OCI-LY7 (cell line): ENCODE results near the gene PARG. TPM values are rescaled to one million over a fixed set of nuclear protein-coding genes. Genes with fewer than 3 reads are reported as not detected.

ENCODE experiments used
- BruUV-seq: library from RNA; stranded (reverse); fragments of 400-500 nt; replicated peaks from 2 replicates; lab custom pipeline; 2021; lab: Mats Ljungman, UMichigan
- CTCF ChIA-PET: fragments of 300-600 bp; sonication (Branson Sonifier 250); formaldehyde crosslinking; loops from one replicate; lab custom pipeline; 2022; ENCODE audit warnings: antibody characterized with exemption; ENCODE audit not compliant: unreplicated experiment; lab: Charles Lee
- POLR2A ChIA-PET: fragments of 300-600 bp; sonication (Branson Sonifier 250); formaldehyde crosslinking; loops from one replicate; lab custom pipeline; 2022; ENCODE audit warnings: antibody characterized with exemption; lab: Charles Lee
- DNase-seq: peaks from one replicate; pipeline ENCODE4 v3.0.0-alpha.2; 2015; ENCODE audit warnings: low spot score
- H2AFZ ChIP-seq: fragments of 200-600 bp; sonication (generic), shearing (Covaris generic); 2 replicates; pipeline ENCODE4 v1.6.1; 2014; ENCODE audit warnings: mild to moderate bottlenecking, antibody characterized with exemption, low read length, moderate library complexity
- H3K27ac ChIP-seq: fragments of 200-600 bp; sonication (generic); 2 replicates; pipeline ENCODE4 v1.5.1; 2014; ENCODE audit warnings: mixed run types, low read depth, mild to moderate bottlenecking, moderate library complexity, low read length, inconsistent platforms; ENCODE audit not compliant: poor library complexity, severe bottlenecking
- H3K36me3 ChIP-seq: fragments of 200-600 bp; sonication (generic); 2 replicates; pipeline ENCODE4 v1.6.1; 2014; ENCODE audit warnings: mild to moderate bottlenecking, antibody characterized with exemption, low read length, moderate library complexity, mixed read lengths; ENCODE audit not compliant: insufficient read depth
- H3K4me1 ChIP-seq: fragments of 200-600 bp; sonication (generic); 2 replicates; pipeline ENCODE4 v1.5.1; 2014; ENCODE audit warnings: mild to moderate bottlenecking, low read length; ENCODE audit not compliant: insufficient read depth, poor library complexity, severe bottlenecking
- H3K4me2 ChIP-seq: fragments of 200-600 bp; sonication (generic); 2 replicates; pipeline ENCODE4 v1.6.1; 2014; ENCODE audit warnings: mild to moderate bottlenecking, low read length
- H3K4me3 ChIP-seq: fragments of 200-600 bp; sonication (generic); 2 replicates; pipeline ENCODE4 v1.5.1; 2014; ENCODE audit warnings: mild to moderate bottlenecking, low read depth, low read length; ENCODE audit not compliant: poor library complexity, severe bottlenecking
- H3K79me2 ChIP-seq: fragments of 200-600 bp; sonication (generic); 2 replicates; pipeline ENCODE4 v1.6.1; 2016; ENCODE audit warnings: low read depth, mild to moderate bottlenecking, low read length, moderate library complexity, mixed read lengths; ENCODE audit not compliant: insufficient read depth
- H3K9me2 ChIP-seq: fragments of 200-600 bp; sonication (generic); 2 replicates; pipeline ENCODE4 v1.6.1; 2016; ENCODE audit warnings: mild to moderate bottlenecking, low read length, mixed read lengths; ENCODE audit not compliant: insufficient read depth
- H3K9me3 ChIP-seq: fragments of 200-600 bp; sonication (generic); 2 replicates; pipeline ENCODE4 v1.6.1; 2014; ENCODE audit warnings: mild to moderate bottlenecking, mixed run types, low read length, mixed read lengths
- H4K20me1 ChIP-seq: fragments of 200-600 bp; sonication (generic); 2 replicates; pipeline ENCODE4 v1.6.1; 2014; ENCODE audit warnings: mild to moderate bottlenecking, antibody characterized with exemption, low read length, moderate library complexity, mixed read lengths; ENCODE audit not compliant: insufficient read depth
- EZH2phosphoT487 ChIP-seq: fragments of 200-600 bp; sonication (generic); IDR thresholded peaks from 2 replicates; pipeline ENCODE4 v1.6.1; 2018; ENCODE audit warnings: low read depth, borderline replicate concordance, mild to moderate bottlenecking, mixed run types, antibody characterized with exemption, low read length, moderate library complexity, mixed read lengths
- intact Hi-C: fragments of 100-400 bp; cut with micrococcal nuclease; formaldehyde crosslinking; loops from one replicate; pipeline ENCODE4 v1.10.0; 2022; ENCODE audit not compliant: unreplicated experiment
- total RNA-seq, 2 experiments: library from RNA; depleted of rRNA in 1 of 2; stranded (reverse); fragments of >200 nt in 1 of 2; shearing (Covaris generic) in 1 of 2; gene quantifications; 2 replicates each; pipeline ENCODE4 v1.2.3, GENCODE V29; 2014 to 2022
- TF ChIP-seq, protein P1 (sequence below): fragments of 200-600 bp; sonication (generic); conservative IDR thresholded peaks from 2 replicates; pipeline ENCODE4 v1.5.1; 2014; ENCODE audit warnings: mild to moderate bottlenecking, antibody characterized with exemption, low read length, moderate library complexity, mixed read lengths

Gene PARG
- total RNA-seq, 2 experiments from 2014 or later: 40.5 to 46.9 TPM

DNA sequence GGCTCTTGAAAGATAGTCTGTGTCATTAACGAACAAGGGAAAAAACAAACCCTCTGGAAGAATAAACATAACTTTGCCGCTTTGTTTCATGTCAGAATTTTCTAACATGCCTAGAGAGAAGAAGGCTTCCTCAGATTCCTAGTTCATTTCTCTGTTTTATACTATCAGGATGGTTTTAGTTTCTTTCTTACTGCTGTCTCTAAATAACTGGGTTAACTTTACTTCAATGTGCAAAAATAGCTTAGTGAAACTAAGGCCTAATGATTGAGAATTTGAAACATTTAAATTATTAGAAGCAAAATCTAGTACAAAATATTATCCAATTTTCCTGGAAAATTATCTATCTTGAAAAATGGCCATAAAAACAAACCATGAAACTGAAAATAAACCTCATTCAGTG lies 107.6 kb downstream of the PARG start:
- peaks cover 54% of the 10 kb centered on the region for H3K36me3 ChIP-seq
- H3K9me3 ChIP-seq: no peaks in the 10 kb centered on the region
- TF ChIP-seq EZH2phosphoT487: no peak
- TF ChIP-seq, protein P1, sequence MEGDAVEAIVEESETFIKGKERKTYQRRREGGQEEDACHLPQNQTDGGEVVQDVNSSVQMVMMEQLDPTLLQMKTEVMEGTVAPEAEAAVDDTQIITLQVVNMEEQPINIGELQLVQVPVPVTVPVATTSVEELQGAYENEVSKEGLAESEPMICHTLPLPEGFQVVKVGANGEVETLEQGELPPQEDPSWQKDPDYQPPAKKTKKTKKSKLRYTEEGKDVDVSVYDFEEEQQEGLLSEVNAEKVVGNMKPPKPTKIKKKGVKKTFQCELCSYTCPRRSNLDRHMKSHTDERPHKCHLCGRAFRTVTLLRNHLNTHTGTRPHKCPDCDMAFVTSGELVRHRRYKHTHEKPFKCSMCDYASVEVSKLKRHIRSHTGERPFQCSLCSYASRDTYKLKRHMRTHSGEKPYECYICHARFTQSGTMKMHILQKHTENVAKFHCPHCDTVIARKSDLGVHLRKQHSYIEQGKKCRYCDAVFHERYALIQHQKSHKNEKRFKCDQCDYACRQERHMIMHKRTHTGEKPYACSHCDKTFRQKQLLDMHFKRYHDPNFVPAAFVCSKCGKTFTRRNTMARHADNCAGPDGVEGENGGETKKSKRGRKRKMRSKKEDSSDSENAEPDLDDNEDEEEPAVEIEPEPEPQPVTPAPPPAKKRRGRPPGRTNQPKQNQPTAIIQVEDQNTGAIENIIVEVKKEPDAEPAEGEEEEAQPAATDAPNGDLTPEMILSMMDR: no peak
- no peak overlapping the region for H2AFZ ChIP-seq
- no peak overlapping the region for H3K4me2 ChIP-seq
- no peak overlapping the region for H3K27ac ChIP-seq
- no peak overlapping the region for H3K4me3 ChIP-seq
- BruUV-seq: no TSS peak
- POLR2A ChIA-PET: no interaction called here
- no peak for DNase-seq
- H3K79me2 ChIP-seq: no peaks in the 10 kb centered on the region
- intact Hi-C loops: no loop called here
- CTCF ChIA-PET: no interaction called here
- no peaks in the 10 kb centered on the region for H3K9me2 ChIP-seq
- no peaks in the 10 kb centered on the region for H3K4me1 ChIP-seq
- H4K20me1 ChIP-seq: no peaks in the 10 kb centered on the region

DNA sequence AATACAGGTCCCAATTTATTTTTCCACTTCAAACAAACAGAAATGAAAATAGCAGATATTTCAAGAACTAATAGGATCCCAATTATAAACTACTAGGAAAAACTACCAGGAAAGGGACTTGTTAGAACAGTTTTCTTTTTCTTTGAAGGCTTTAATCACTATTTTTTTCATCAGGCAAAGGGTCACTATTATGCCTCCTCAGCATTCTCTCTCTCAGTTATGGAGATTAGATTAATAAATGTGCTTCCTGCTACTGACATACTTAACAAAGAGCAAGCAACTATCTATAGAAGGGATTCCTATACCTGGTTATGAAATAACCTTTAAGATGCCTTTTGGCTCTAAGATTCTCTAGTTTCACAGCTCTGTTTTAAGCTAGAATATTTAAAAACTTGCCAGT lies 108.7 kb downstream of the PARG start:
- H3K4me3 ChIP-seq: no peak overlapping the region
- H4K20me1 ChIP-seq: no peaks in the 10 kb centered on the region
- ChIA-PET CTCF (no interaction called here), POLR2A (interaction anchor here (0.6 kb wide), 1 partner anchor 19 kb away, joined by 3 read pairs; no protein-coding TSS in a partner anchor)
- no peaks in the 10 kb centered on the region for H3K9me3 ChIP-seq
- H3K27ac ChIP-seq: no peak overlapping the region
- no TSS peak for BruUV-seq
- no peak for TF ChIP-seq EZH2phosphoT487
- TF ChIP-seq, protein P1: no peak
- no peaks in the 10 kb centered on the region for H3K9me2 ChIP-seq
- no peak for DNase-seq
- peaks cover 47% of the 10 kb centered on the region; the same call in 1 of the 2 replicates for H3K36me3 ChIP-seq
- no peak overlapping the region for H3K4me2 ChIP-seq
- no peaks in the 10 kb centered on the region for H3K4me1 ChIP-seq
- no peak overlapping the region for H2AFZ ChIP-seq
- H3K79me2 ChIP-seq: no peaks in the 10 kb centered on the region
- intact Hi-C loops: no loop called here

DNA sequence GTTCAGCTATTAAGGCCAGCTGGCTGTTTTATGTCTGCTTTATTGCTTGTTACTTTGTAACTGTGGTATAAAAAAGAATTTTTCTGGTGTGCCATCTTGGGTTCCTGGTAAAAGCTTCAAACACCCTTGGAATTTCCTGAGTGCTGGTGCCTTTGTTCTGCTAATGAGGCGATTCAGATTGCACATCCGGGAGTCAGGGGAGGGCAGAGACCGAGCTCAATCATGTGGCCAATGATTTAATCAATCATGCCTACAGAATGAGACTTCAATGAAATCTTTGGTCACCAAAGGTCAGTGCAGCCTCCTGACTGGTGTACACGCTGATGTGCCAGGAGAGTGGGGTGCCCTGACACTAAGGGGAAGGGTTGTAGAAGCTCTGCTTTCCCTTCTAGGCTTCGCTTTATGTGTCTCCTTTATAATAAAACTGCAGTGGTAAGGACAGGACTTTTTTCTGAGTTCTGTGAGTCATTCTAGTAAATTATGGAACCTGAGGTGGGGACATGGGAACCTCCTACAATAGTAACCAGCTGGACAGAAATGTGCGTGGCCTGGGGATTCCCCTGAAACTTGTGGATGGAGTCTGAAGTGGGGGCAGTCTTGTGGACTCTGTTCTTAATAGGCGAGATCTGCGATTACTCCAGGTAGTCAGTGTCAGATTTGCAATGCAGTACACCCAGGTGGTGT lies 110.3 kb downstream of the PARG start:
- Histone ChIP-seq H3K4me2 (no peak overlapping the region), H4K20me1 (no peaks in the 10 kb centered on the region), H3K9me2 (no peaks in the 10 kb centered on the region), H3K79me2 (no peaks in the 10 kb centered on the region), H3K4me1 (peaks cover 2% of the 10 kb centered on the region), H3K36me3 (peaks cover 35% of the 10 kb centered on the region), H3K9me3 (no peaks in the 10 kb centered on the region), H3K27ac (no peak overlapping the region), H3K4me3 (no peak overlapping the region), H2AFZ (no peak overlapping the region)
- BruUV-seq: no TSS peak
- CTCF ChIA-PET: no interaction called here
- POLR2A ChIA-PET: no interaction called here
- no peak for TF ChIP-seq EZH2phosphoT487
- TF ChIP-seq, protein P1: no peak
- no peak for DNase-seq
- intact Hi-C loops: no loop called here
